Muscle layer of colon (tissue), 2 donors: ENCODE measurements around the gene TSPYL4.

Experiments used
- H3K27ac ChIP-seq: one replicate; pipeline ENCODE4 v1.7.0; 2013; ENCODE audit warnings: low read depth, mild to moderate bottlenecking, low read length, moderate library complexity
- H3K27me3 ChIP-seq, 2 donors: one replicate each; pipeline ENCODE4 v1.7.0; 2013; ENCODE audit warnings: low read length in 2 of 2, mild to moderate bottlenecking in 2 of 2; ENCODE audit not compliant: insufficient read depth in 2 of 2, control insufficient read depth in 1 of 2
- H3K36me3 ChIP-seq: one replicate; pipeline ENCODE4 v1.7.0; 2013; ENCODE audit warnings: mild to moderate bottlenecking, low read length; ENCODE audit not compliant: insufficient read depth
- H3K4me1 ChIP-seq: one replicate; pipeline ENCODE4 v1.7.0; 2013; ENCODE audit warnings: mild to moderate bottlenecking, low read length; ENCODE audit not compliant: insufficient read depth
- H3K4me3 ChIP-seq, 2 donors: one replicate each; pipeline ENCODE4 v1.7.0; 2013; ENCODE audit warnings: low read length in 2 of 2, low read depth in 1 of 2, mild to moderate bottlenecking in 1 of 2, moderate library complexity in 1 of 2
- H3K9ac ChIP-seq: one replicate; pipeline ENCODE4 v1.7.0; 2013; ENCODE audit warnings: low read length
- H3K9me3 ChIP-seq: one replicate; pipeline ENCODE4 v1.7.0; 2013; ENCODE audit warnings: mild to moderate bottlenecking, low read length
- donor health status: abdominal sarcoma.
- donor health status: Adenocarcinoma of cecum.

Gene TSPYL4

GRCh38 chr6:116247285-116247684, 6.6 kb downstream of the TSPYL4 start:
- Histone ChIP-seq H3K4me3 (no peak overlapping the region), H3K36me3 (no peaks in the 10 kb centered on the region)

GRCh38 chr6:116246089-116246488, 7.8 kb downstream of the TSPYL4 start:
- no peak overlapping the region for H3K4me3 ChIP-seq
- no peaks in the 10 kb centered on the region for H3K36me3 ChIP-seq
- no peaks in the 10 kb centered on the region for H3K9me3 ChIP-seq
- no peak overlapping the region for H3K27ac ChIP-seq
- H3K9ac ChIP-seq = no peak overlapping the region
- peaks cover 16% of the 10 kb centered on the region for H3K4me1 ChIP-seq
- H3K27me3 ChIP-seq = no peaks in the 10 kb centered on the region

More at GRCh38 chr6:116247285-116247684, 6.6 kb downstream of the TSPYL4 start:
- Histone ChIP-seq H3K27ac (no peak overlapping the region), H3K9me3 (no peaks in the 10 kb centered on the region), H3K4me1 (peaks cover 28% of the 10 kb centered on the region), H3K9ac (no peak overlapping the region), H3K27me3 (no peaks in the 10 kb centered on the region)

- Histone ChIP-seq H3K36me3 (no peaks in the 10 kb centered on the region), H3K27ac (no peak overlapping the region), H3K9ac (no peak overlapping the region), H3K27me3 (no peaks in the 10 kb centered on the region), H3K4me1 (no peaks in the 10 kb centered on the region), H3K4me3 (no peak overlapping the region), H3K9me3 (no peaks in the 10 kb centered on the region)
These were observed 9.6 kb downstream of the TSPYL4 start for GRCh38 chr6:116244284-116244683.

- Histone ChIP-seq H3K9me3 (no peaks in the 10 kb centered on the region), H3K4me3 (no peak overlapping the region), H3K4me1 (no peaks in the 10 kb centered on the region), H3K27me3 (no peaks in the 10 kb centered on the region), H3K36me3 (peaks cover 10% of the 10 kb centered on the region), H3K9ac (no peak overlapping the region), H3K27ac (no peak overlapping the region)
These were observed 14.0 kb downstream of the TSPYL4 start for GRCh38 chr6:116239856-116240255.

- no peaks in the 10 kb centered on the region for H3K4me1 ChIP-seq
- H3K9ac ChIP-seq = no peak overlapping the region
- no peak overlapping the region for H3K4me3 ChIP-seq
- peaks cover 10% of the 10 kb centered on the region for H3K36me3 ChIP-seq
- H3K9me3 ChIP-seq = no peaks in the 10 kb centered on the region
- no peaks in the 10 kb centered on the region for H3K27me3 ChIP-seq
- no peak overlapping the region for H3K27ac ChIP-seq
These were observed 14.6 kb downstream of the TSPYL4 start for GRCh38 chr6:116239256-116239655.

GRCh38 chr6:116238083-116238482, 15.8 kb downstream of the TSPYL4 start:
- Histone ChIP-seq H3K9ac (no peak overlapping the region), H3K4me1 (no peaks in the 10 kb centered on the region), H3K36me3 (peaks cover 10% of the 10 kb centered on the region), H3K27ac (no peak overlapping the region), H3K9me3 (no peaks in the 10 kb centered on the region), H3K27me3 (no peaks in the 10 kb centered on the region), H3K4me3 (no peak overlapping the region)

- H3K4me3 ChIP-seq = no peak overlapping the region
- H3K36me3 ChIP-seq = peaks cover 10% of the 10 kb centered on the region
- H3K4me1 ChIP-seq = no peaks in the 10 kb centered on the region
- no peak overlapping the region for H3K9ac ChIP-seq
- no peaks in the 10 kb centered on the region for H3K27me3 ChIP-seq
- H3K27ac ChIP-seq = no peak overlapping the region
- no peaks in the 10 kb centered on the region for H3K9me3 ChIP-seq
These were observed 19.2 kb downstream of the TSPYL4 start for GRCh38 chr6:116234689-116235088.

- Histone ChIP-seq H3K4me1 (no peaks in the 10 kb centered on the region), H3K27me3 (no peaks in the 10 kb centered on the region), H3K9ac (peak overlapping the region; percentile 17), H3K9me3 (no peaks in the 10 kb centered on the region), H3K36me3 (no peaks in the 10 kb centered on the region), H3K27ac (no peak overlapping the region), H3K4me3 (peak overlapping the region; percentile 9 to 58)
These were observed 24.5 kb downstream of the TSPYL4 start for GRCh38 chr6:116229287-116229913.

- no peak overlapping the region for H3K27ac ChIP-seq
These were observed 30.5 kb downstream of the TSPYL4 start for GRCh38 chr6:116223355-116223754.

GRCh38 chr6:116221911-116222310, 32.0 kb downstream of the TSPYL4 start:
- no peak overlapping the region for H3K9ac ChIP-seq
- H3K4me3 ChIP-seq = no peak overlapping the region
- no peaks in the 10 kb centered on the region for H3K27me3 ChIP-seq
- H3K27ac ChIP-seq = no peak overlapping the region
- no peaks in the 10 kb centered on the region for H3K4me1 ChIP-seq
- H3K36me3 ChIP-seq = no peaks in the 10 kb centered on the region
- H3K9me3 ChIP-seq = no peaks in the 10 kb centered on the region

More at GRCh38 chr6:116223355-116223754, 30.5 kb downstream of the TSPYL4 start:
- Histone ChIP-seq H3K9me3 (no peaks in the 10 kb centered on the region), H3K4me3 (no peak overlapping the region), H3K4me1 (no peaks in the 10 kb centered on the region), H3K27me3 (no peaks in the 10 kb centered on the region), H3K36me3 (no peaks in the 10 kb centered on the region), H3K9ac (no peak overlapping the region)

- Histone ChIP-seq H3K4me3 (no peak overlapping the region), H3K27me3 (no peaks in the 10 kb centered on the region), H3K9me3 (no peaks in the 10 kb centered on the region), H3K36me3 (no peaks in the 10 kb centered on the region), H3K9ac (no peak overlapping the region), H3K4me1 (no peaks in the 10 kb centered on the region), H3K27ac (no peak overlapping the region)
These were observed 32.8 kb downstream of the TSPYL4 start for GRCh38 chr6:116221067-116221466.

GRCh38 chr6:116218866-116219265, 35.0 kb downstream of the TSPYL4 start:
- no peak overlapping the region for H3K27ac ChIP-seq
- H3K4me1 ChIP-seq = no peaks in the 10 kb centered on the region
- H3K9ac ChIP-seq = no peak overlapping the region
- H3K27me3 ChIP-seq = no peaks in the 10 kb centered on the region
- H3K4me3 ChIP-seq = no peak overlapping the region
- H3K9me3 ChIP-seq = no peaks in the 10 kb centered on the region
- no peaks in the 10 kb centered on the region for H3K36me3 ChIP-seq
